ENCODE results near the gene RXRA. TPM values are rescaled to one million over a fixed set of nuclear protein-coding genes. Genes with fewer than 3 reads are reported as not detected.

Gene RXRA
- polyA plus RNA-seq, 1 experiment: 5.3 TPM

DNA sequence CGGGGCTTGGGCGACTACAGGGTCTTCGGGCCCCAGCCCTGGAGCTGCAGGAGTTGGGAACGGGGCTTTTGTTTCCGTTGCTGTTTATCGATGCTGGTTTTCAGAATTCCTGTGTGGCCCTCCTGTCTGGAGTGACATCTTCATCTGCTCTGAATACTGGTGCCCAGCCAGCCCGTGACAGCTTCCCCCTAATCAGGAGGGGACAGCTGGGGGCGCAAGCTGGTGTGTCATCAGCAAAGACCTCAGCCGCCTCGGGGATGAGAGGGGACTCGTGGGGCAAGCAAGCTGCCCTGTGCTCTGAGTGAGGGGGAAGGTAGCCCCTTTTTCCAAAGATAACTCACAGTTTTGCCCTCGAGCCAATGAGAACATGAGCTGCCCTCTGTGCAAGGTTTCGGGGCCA lies 110.7 kb downstream of the RXRA start:
- no peaks in the 10 kb centered on the region; the same call in 1 of the 2 replicates for H3K9me3 ChIP-seq (ENCODE audit: control insufficient read depth, insufficient read depth, low read length)
- ChIA-PET CTCF (interaction anchor here (0.6 to 2.6 kb wide), 2 partner anchors 9 to 267 kb away, joined by 3 to 28 read pairs; no protein-coding TSS in a partner anchor), POLR2A (no interaction called here)
- DNase-seq (ENCODE audit: low read depth, low spot score): no peak
- no peak overlapping the region for H3K4me3 ChIP-seq (ENCODE audit: low read depth, low read length)
- H3K27me3 ChIP-seq (ENCODE audit: control insufficient read depth, insufficient read depth, low read length): no peaks in the 10 kb centered on the region
- H3K27ac ChIP-seq (ENCODE audit: low read depth, low read length): no peak overlapping the region
- no peak for TF ChIP-seq CTCF (IDR thresholded peaks at IDR 0.05; ENCODE audit: low read depth, low read length)

- POLR2A ChIA-PET: no interaction called here
- no peaks in the 10 kb centered on the region; the same call in 1 of the 2 replicates for H3K9me3 ChIP-seq (ENCODE audit: control insufficient read depth, insufficient read depth, low read length)
- no peak for TF ChIP-seq CTCF (IDR thresholded peaks at IDR 0.05; ENCODE audit: low read depth, low read length)
- no peak overlapping the region for H3K4me3 ChIP-seq (ENCODE audit: low read depth, low read length)
- no peak for DNase-seq (ENCODE audit: low read depth, low spot score)
- H3K27me3 ChIP-seq (ENCODE audit: control insufficient read depth, insufficient read depth, low read length): peaks cover 3% of the 10 kb centered on the region
- no peak overlapping the region for H3K27ac ChIP-seq (ENCODE audit: low read depth, low read length)
- CTCF ChIA-PET: interaction anchor here (0.6 kb wide), 1 partner anchor 8 kb away, joined by 3 read pairs; no protein-coding TSS in a partner anchor
Observed at GRCh38 chr9:134437403-134438194, 111.3 kb downstream of the RXRA start.

DNA sequence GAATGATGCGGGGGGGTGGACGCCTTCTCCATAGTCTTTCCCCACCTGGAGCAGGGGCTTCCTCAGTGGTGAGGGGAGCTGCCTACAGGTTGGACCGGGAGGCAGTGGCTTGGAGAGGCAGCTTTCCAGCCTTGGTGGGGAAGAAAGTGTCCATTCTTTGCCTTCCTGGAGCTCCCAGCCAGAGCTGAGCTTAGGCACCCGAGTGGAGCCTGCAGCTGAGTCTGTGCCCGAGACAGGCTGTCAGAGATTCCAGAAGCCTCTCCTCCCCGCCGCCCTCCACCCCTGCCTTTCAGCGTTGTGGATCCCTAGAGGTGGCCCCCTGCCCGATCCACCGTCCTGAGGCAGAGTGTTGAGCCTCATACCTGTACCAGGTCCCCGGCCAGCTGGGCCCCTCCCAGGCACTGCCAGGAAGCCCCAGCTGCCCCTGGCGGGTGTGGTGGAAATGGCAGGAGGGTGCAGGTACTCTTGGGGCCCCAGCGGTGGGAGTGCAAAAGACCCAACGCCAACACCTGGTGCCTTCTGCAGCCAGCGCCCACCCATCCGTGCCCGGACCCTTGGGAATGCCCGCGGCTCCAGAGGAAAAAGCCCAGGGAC lies 112.0 kb downstream of the RXRA start:
- Histone ChIP-seq H3K4me3 (ENCODE audit: low read depth, low read length) (no peak overlapping the region), H3K9me3 (ENCODE audit: control insufficient read depth, insufficient read depth, low read length) (no peaks in the 10 kb centered on the region; the same call in 1 of the 2 replicates), H3K27me3 (ENCODE audit: control insufficient read depth, insufficient read depth, low read length) (peaks cover 3% of the 10 kb centered on the region), H3K27ac (ENCODE audit: low read depth, low read length) (no peak overlapping the region)
- CTCF ChIA-PET: no interaction called here
- DNase-seq (ENCODE audit: low read depth, low spot score): no peak
- TF ChIP-seq CTCF (IDR thresholded peaks at IDR 0.05; ENCODE audit: low read depth, low read length): no peak
- POLR2A ChIA-PET: no interaction called here

GRCh38 chr9:134439368-134439784 lies 113.1 kb downstream of the RXRA start:
- no peak for TF ChIP-seq CTCF (IDR thresholded peaks at IDR 0.05; ENCODE audit: low read depth, low read length)
- ChIA-PET POLR2A (no interaction called here), CTCF (no interaction called here)
- DNase-seq (ENCODE audit: low read depth, low spot score): no peak
- H3K9me3 ChIP-seq (ENCODE audit: control insufficient read depth, insufficient read depth, low read length): no peaks in the 10 kb centered on the region; the same call in 1 of the 2 replicates
- no peak overlapping the region for H3K27ac ChIP-seq (ENCODE audit: low read depth, low read length)
- no peak overlapping the region for H3K4me3 ChIP-seq (ENCODE audit: low read depth, low read length)
- peaks cover 3% of the 10 kb centered on the region for H3K27me3 ChIP-seq (ENCODE audit: control insufficient read depth, insufficient read depth, low read length)

GRCh38 chr9:134440636-134441226 lies 114.5 kb downstream of the RXRA start:
- H3K9me3 ChIP-seq (ENCODE audit: control insufficient read depth, insufficient read depth, low read length): peaks cover 4% of the 10 kb centered on the region
- peaks cover 3% of the 10 kb centered on the region for H3K27me3 ChIP-seq (ENCODE audit: control insufficient read depth, insufficient read depth, low read length)
- no peak for TF ChIP-seq CTCF (IDR thresholded peaks at IDR 0.05; ENCODE audit: low read depth, low read length)
- no peak overlapping the region for H3K27ac ChIP-seq (ENCODE audit: low read depth, low read length)
- POLR2A ChIA-PET: no interaction called here
- CTCF ChIA-PET: no interaction called here
- no peak for DNase-seq (ENCODE audit: low read depth, low spot score)
- no peak overlapping the region for H3K4me3 ChIP-seq (ENCODE audit: low read depth, low read length)
